OCI-LY7 (cell line): ENCODE data around the gene ARVCF. TPM values are rescaled to one million over a fixed set of nuclear protein-coding genes. Genes with fewer than 3 reads are reported as not detected.

Experiments
- BruUV-seq: library from RNA; stranded (reverse); fragments of 400-500 nt; replicated peaks from 2 replicates; lab custom pipeline; 2021; lab: Mats Ljungman, UMichigan
- CTCF ChIA-PET: fragments of 300-600 bp; sonication (Branson Sonifier 250); formaldehyde crosslinking; loops from one replicate; lab custom pipeline; 2022; ENCODE audit warnings: antibody characterized with exemption; ENCODE audit not compliant: unreplicated experiment; lab: Charles Lee
- POLR2A ChIA-PET: fragments of 300-600 bp; sonication (Branson Sonifier 250); formaldehyde crosslinking; loops from one replicate; lab custom pipeline; 2022; ENCODE audit warnings: antibody characterized with exemption; lab: Charles Lee
- DNase-seq: peaks from one replicate; pipeline ENCODE4 v3.0.0-alpha.2; 2015; ENCODE audit warnings: low spot score
- H2AFZ ChIP-seq: fragments of 200-600 bp; sonication (generic), shearing (Covaris generic); 2 replicates; pipeline ENCODE4 v1.6.1; 2014; ENCODE audit warnings: mild to moderate bottlenecking, antibody characterized with exemption, low read length, moderate library complexity
- H3K27ac ChIP-seq: fragments of 200-600 bp; sonication (generic); 2 replicates; pipeline ENCODE4 v1.5.1; 2014; ENCODE audit warnings: mixed run types, low read depth, mild to moderate bottlenecking, moderate library complexity, low read length, inconsistent platforms; ENCODE audit not compliant: poor library complexity, severe bottlenecking
- H3K36me3 ChIP-seq: fragments of 200-600 bp; sonication (generic); 2 replicates; pipeline ENCODE4 v1.6.1; 2014; ENCODE audit warnings: mild to moderate bottlenecking, antibody characterized with exemption, low read length, moderate library complexity, mixed read lengths; ENCODE audit not compliant: insufficient read depth
- H3K4me1 ChIP-seq: fragments of 200-600 bp; sonication (generic); 2 replicates; pipeline ENCODE4 v1.5.1; 2014; ENCODE audit warnings: mild to moderate bottlenecking, low read length; ENCODE audit not compliant: insufficient read depth, poor library complexity, severe bottlenecking
- H3K4me2 ChIP-seq: fragments of 200-600 bp; sonication (generic); 2 replicates; pipeline ENCODE4 v1.6.1; 2014; ENCODE audit warnings: mild to moderate bottlenecking, low read length
- H3K4me3 ChIP-seq: fragments of 200-600 bp; sonication (generic); 2 replicates; pipeline ENCODE4 v1.5.1; 2014; ENCODE audit warnings: mild to moderate bottlenecking, low read depth, low read length; ENCODE audit not compliant: poor library complexity, severe bottlenecking
- H3K79me2 ChIP-seq: fragments of 200-600 bp; sonication (generic); 2 replicates; pipeline ENCODE4 v1.6.1; 2016; ENCODE audit warnings: low read depth, mild to moderate bottlenecking, low read length, moderate library complexity, mixed read lengths; ENCODE audit not compliant: insufficient read depth
- H3K9me2 ChIP-seq: fragments of 200-600 bp; sonication (generic); 2 replicates; pipeline ENCODE4 v1.6.1; 2016; ENCODE audit warnings: mild to moderate bottlenecking, low read length, mixed read lengths; ENCODE audit not compliant: insufficient read depth
- H3K9me3 ChIP-seq: fragments of 200-600 bp; sonication (generic); 2 replicates; pipeline ENCODE4 v1.6.1; 2014; ENCODE audit warnings: mild to moderate bottlenecking, mixed run types, low read length, mixed read lengths
- H4K20me1 ChIP-seq: fragments of 200-600 bp; sonication (generic); 2 replicates; pipeline ENCODE4 v1.6.1; 2014; ENCODE audit warnings: mild to moderate bottlenecking, antibody characterized with exemption, low read length, moderate library complexity, mixed read lengths; ENCODE audit not compliant: insufficient read depth
- EZH2phosphoT487 ChIP-seq: fragments of 200-600 bp; sonication (generic); IDR thresholded peaks from 2 replicates; pipeline ENCODE4 v1.6.1; 2018; ENCODE audit warnings: low read depth, borderline replicate concordance, mild to moderate bottlenecking, mixed run types, antibody characterized with exemption, low read length, moderate library complexity, mixed read lengths
- intact Hi-C: fragments of 100-400 bp; cut with micrococcal nuclease; formaldehyde crosslinking; loops from one replicate; pipeline ENCODE4 v1.10.0; 2022; ENCODE audit not compliant: unreplicated experiment
- total RNA-seq, 2 experiments: library from RNA; depleted of rRNA in 1 of 2; stranded (reverse); fragments of >200 nt in 1 of 2; shearing (Covaris generic) in 1 of 2; gene quantifications; 2 replicates each; pipeline ENCODE4 v1.2.3, GENCODE V29; 2014 to 2022
- TF ChIP-seq, protein P1 (sequence below): fragments of 200-600 bp; sonication (generic); conservative IDR thresholded peaks from 2 replicates; pipeline ENCODE4 v1.5.1; 2014; ENCODE audit warnings: mild to moderate bottlenecking, antibody characterized with exemption, low read length, moderate library complexity, mixed read lengths

The ARVCF gene
- total RNA-seq, 2 experiments from 2014 or later, result 2.9 to 3.8 TPM

DNA sequence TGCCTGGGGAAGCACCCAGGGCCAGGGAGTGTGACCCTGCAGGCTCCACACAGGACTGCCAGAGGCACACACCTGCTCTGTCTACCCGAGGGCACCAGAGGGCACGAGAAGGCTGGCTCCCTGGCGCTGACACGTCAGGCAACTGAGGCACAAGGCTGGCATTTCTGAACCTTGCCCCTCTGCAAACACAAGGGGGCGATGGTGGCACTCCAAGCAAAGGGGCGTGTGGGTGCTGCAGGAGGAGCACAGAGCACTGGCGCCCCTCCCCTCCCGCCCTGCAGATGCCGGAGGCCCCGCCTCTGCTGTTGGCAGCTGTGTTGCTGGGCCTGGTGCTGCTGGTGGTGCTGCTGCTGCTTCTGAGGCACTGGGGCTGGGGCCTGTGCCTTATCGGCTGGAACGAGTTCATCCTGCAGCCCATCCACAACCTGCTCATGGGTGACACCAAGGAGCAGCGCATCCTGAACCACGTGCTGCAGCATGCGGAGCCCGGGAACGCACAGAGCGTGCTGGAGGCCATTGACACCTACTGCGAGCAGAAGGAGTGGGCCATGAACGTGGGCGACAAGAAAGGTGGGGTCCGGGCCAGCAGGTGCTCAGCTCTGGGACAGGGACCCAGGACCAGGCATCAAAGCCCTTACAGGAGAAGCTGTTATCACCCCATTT, 54.2 kb downstream of the ARVCF start:
- ChIA-PET POLR2A (no interaction called here), CTCF (interaction anchor here (0.7 kb wide), 1 partner anchor 149 kb away, joined by 9 read pairs; no protein-coding TSS in a partner anchor)
- BruUV-seq, result no TSS peak
- peaks cover 18% of the 10 kb centered on the region; the same call in 1 of the 2 replicates for H3K36me3 ChIP-seq
- DNase-seq, result peak; percentile 90
- no peak overlapping the region for H3K4me2 ChIP-seq
- H3K79me2 ChIP-seq, result no peaks in the 10 kb centered on the region
- TF ChIP-seq, protein P1, sequence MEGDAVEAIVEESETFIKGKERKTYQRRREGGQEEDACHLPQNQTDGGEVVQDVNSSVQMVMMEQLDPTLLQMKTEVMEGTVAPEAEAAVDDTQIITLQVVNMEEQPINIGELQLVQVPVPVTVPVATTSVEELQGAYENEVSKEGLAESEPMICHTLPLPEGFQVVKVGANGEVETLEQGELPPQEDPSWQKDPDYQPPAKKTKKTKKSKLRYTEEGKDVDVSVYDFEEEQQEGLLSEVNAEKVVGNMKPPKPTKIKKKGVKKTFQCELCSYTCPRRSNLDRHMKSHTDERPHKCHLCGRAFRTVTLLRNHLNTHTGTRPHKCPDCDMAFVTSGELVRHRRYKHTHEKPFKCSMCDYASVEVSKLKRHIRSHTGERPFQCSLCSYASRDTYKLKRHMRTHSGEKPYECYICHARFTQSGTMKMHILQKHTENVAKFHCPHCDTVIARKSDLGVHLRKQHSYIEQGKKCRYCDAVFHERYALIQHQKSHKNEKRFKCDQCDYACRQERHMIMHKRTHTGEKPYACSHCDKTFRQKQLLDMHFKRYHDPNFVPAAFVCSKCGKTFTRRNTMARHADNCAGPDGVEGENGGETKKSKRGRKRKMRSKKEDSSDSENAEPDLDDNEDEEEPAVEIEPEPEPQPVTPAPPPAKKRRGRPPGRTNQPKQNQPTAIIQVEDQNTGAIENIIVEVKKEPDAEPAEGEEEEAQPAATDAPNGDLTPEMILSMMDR, result peak; percentile 80
- no peak for TF ChIP-seq EZH2phosphoT487
- intact Hi-C loops, result loop anchor here (5.0 kb wide), 1 partner anchor 120 kb away; the partner anchor contains the start of gene DGCR8
- no peaks in the 10 kb centered on the region for H3K9me2 ChIP-seq
- H3K4me3 ChIP-seq, result no peak overlapping the region
- no peak overlapping the region for H3K27ac ChIP-seq
- peaks cover 4% of the 10 kb centered on the region for H3K4me1 ChIP-seq
- no peaks in the 10 kb centered on the region for H3K9me3 ChIP-seq
- H2AFZ ChIP-seq, result no peak overlapping the region
- H4K20me1 ChIP-seq, result no peaks in the 10 kb centered on the region

DNA sequence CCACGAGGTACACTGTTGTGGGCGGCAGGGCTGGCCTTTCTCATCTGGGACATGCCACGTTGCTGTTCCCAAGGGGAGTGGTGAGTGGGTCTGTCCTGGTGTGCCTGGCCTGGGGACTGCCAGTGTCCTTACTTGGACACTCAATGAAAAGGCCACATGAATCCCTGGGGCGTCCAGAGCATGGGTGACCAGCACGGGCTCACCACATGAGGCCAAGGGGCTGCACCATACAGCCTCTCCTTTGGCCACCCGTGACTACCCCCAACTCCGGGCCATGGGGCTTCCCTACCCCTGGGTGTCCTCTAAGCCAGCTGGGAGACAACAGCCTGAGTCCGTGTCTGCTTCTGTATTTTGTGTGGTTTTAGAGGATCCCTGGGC, 54.8 kb downstream of the ARVCF start:
- no TSS peak for BruUV-seq

More for the DNA sequence above, 54.8 kb downstream of the ARVCF start:
- H3K36me3 ChIP-seq, result peaks cover 20% of the 10 kb centered on the region; the same call in 1 of the 2 replicates
- no peak overlapping the region for H3K27ac ChIP-seq
- intact Hi-C loops, result loop anchor here (5.0 kb wide), 1 partner anchor 120 kb away; the partner anchor contains the start of gene DGCR8
- H3K4me1 ChIP-seq, result peaks cover 4% of the 10 kb centered on the region
- CTCF ChIA-PET, result no interaction called here
- no peaks in the 10 kb centered on the region for H3K9me2 ChIP-seq
- DNase-seq, result no peak
- TF ChIP-seq, protein P1, result no peak
- TF ChIP-seq EZH2phosphoT487, result no peak
- no peak overlapping the region for H3K4me3 ChIP-seq
- no peak overlapping the region for H3K4me2 ChIP-seq
- no peaks in the 10 kb centered on the region for H3K79me2 ChIP-seq
- H2AFZ ChIP-seq, result no peak overlapping the region
- H4K20me1 ChIP-seq, result no peaks in the 10 kb centered on the region
- POLR2A ChIA-PET, result no interaction called here
- no peaks in the 10 kb centered on the region for H3K9me3 ChIP-seq
